ENCODE measurements around the gene NUDCD2. TPM values are rescaled to one million over a fixed set of nuclear protein-coding genes. Genes with fewer than 3 reads are reported as not detected.
A peak's percentile ranks its signal among the peaks of the same experiment; 100 is the strongest.

NUDCD2 gene
- total and polyA plus RNA-seq, 9 of the 15 experiments (the other 6 are each of a cell fraction or from before 2014, with no cell fraction given): 14.6 to 76.9 (median 32.5) TPM

- TF ChIP-seq PHTF2 (CRISPR knock-in tag; IDR thresholded peaks at IDR 0.05) (no peak), GATAD2B (IDR thresholded peaks at IDR 0.05; ENCODE audit: borderline replicate concordance) (no peak), CEBPB (tag; IDR thresholded peaks at IDR 0.05) (peak; percentile 66), NFRKB (IDR thresholded peaks at IDR 0.05; ENCODE audit: low read depth) (peak; percentile 82; the same call in 1 of the 2 replicates), MTA2 (IDR thresholded peaks at IDR 0.05; ENCODE audit: low read depth) (no peak; the same call in 1 of the 2 replicates), EHMT2 (IDR thresholded peaks at IDR 0.05) (no peak), SLC30A9 (CRISPR knock-in tag; IDR thresholded peaks at IDR 0.05) (no peak), CBX5 (IDR thresholded peaks at IDR 0.05; ENCODE audit: borderline replicate concordance, low read depth) (no peak), NFE2 (IDR thresholded peaks at IDR 0.05; ENCODE audit: low read depth) (no peak; the same call in 1 of the 2 replicates), ZNF436 (CRISPR knock-in tag; IDR thresholded peaks at IDR 0.05) (no peak), ZNF766 (CRISPR knock-in tag; conservative IDR thresholded peaks at IDR 0.05) (peak; percentile 37; the same call in 1 of the 2 replicates), ZBTB5 (IDR thresholded peaks at IDR 0.05) (no peak), LEF1 (IDR thresholded peaks at IDR 0.05) (peak; percentile 46; the same call in 1 of the 2 replicates), U2AF2 (optimal IDR thresholded peaks at IDR 0.05; ENCODE audit: low read depth, low read length) (no peak), BMI1 (IDR thresholded peaks at IDR 0.05; ENCODE audit: low read length) (no peak)
- TF ChIP-seq, protein P1, sequence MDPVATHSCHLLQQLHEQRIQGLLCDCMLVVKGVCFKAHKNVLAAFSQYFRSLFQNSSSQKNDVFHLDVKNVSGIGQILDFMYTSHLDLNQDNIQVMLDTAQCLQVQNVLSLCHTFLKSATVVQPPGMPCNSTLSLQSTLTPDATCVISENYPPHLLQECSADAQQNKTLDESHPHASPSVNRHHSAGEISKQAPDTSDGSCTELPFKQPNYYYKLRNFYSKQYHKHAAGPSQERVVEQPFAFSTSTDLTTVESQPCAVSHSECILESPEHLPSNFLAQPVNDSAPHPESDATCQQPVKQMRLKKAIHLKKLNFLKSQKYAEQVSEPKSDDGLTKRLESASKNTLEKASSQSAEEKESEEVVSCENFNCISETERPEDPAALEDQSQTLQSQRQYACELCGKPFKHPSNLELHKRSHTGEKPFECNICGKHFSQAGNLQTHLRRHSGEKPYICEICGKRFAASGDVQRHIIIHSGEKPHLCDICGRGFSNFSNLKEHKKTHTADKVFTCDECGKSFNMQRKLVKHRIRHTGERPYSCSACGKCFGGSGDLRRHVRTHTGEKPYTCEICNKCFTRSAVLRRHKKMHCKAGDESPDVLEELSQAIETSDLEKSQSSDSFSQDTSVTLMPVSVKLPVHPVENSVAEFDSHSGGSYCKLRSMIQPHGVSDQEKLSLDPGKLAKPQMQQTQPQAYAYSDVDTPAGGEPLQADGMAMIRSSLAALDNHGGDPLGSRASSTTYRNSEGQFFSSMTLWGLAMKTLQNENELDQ (CRISPR knock-in tag; IDR thresholded peaks at IDR 0.05; ENCODE audit: borderline replicate concordance): no peak
- TF ChIP-seq, protein P2, sequence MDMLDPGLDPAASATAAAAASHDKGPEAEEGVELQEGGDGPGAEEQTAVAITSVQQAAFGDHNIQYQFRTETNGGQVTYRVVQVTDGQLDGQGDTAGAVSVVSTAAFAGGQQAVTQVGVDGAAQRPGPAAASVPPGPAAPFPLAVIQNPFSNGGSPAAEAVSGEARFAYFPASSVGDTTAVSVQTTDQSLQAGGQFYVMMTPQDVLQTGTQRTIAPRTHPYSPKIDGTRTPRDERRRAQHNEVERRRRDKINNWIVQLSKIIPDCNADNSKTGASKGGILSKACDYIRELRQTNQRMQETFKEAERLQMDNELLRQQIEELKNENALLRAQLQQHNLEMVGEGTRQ (CRISPR knock-in tag; IDR thresholded peaks at IDR 0.05): 0 out of 2 replicates have a peak, but pooled peaks have one; percentile 12
- TF ChIP-seq, protein P3, sequence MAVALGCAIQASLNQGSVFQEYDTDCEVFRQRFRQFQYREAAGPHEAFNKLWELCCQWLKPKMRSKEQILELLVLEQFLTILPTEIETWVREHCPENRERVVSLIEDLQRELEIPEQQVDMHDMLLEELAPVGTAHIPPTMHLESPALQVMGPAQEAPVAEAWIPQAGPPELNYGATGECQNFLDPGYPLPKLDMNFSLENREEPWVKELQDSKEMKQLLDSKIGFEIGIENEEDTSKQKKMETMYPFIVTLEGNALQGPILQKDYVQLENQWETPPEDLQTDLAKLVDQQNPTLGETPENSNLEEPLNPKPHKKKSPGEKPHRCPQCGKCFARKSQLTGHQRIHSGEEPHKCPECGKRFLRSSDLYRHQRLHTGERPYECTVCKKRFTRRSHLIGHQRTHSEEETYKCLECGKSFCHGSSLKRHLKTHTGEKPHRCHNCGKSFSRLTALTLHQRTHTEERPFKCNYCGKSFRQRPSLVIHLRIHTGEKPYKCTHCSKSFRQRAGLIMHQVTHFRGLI (CRISPR knock-in tag; IDR thresholded peaks at IDR 0.05): no peak
- TF ChIP-seq, protein P4, sequence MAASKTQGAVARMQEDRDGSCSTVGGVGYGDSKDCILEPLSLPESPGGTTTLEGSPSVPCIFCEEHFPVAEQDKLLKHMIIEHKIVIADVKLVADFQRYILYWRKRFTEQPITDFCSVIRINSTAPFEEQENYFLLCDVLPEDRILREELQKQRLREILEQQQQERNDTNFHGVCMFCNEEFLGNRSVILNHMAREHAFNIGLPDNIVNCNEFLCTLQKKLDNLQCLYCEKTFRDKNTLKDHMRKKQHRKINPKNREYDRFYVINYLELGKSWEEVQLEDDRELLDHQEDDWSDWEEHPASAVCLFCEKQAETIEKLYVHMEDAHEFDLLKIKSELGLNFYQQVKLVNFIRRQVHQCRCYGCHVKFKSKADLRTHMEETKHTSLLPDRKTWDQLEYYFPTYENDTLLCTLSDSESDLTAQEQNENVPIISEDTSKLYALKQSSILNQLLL (CRISPR knock-in tag; IDR thresholded peaks at IDR 0.05; ENCODE audit: borderline replicate concordance): no peak
- TF ChIP-seq, protein P5, sequence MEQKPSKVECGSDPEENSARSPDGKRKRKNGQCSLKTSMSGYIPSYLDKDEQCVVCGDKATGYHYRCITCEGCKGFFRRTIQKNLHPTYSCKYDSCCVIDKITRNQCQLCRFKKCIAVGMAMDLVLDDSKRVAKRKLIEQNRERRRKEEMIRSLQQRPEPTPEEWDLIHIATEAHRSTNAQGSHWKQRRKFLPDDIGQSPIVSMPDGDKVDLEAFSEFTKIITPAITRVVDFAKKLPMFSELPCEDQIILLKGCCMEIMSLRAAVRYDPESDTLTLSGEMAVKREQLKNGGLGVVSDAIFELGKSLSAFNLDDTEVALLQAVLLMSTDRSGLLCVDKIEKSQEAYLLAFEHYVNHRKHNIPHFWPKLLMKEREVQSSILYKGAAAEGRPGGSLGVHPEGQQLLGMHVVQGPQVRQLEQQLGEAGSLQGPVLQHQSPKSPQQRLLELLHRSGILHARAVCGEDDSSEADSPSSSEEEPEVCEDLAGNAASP (IDR thresholded peaks at IDR 0.05): no peak
Measured at GRCh38 chr5:163459819-163460561, at the start of gene NUDCD2 (continued).

Data from K562 (cell line).